WTC11 (cell line): ENCODE measurements around the gene NEURL2. TPM values are rescaled to one million over a fixed set of nuclear protein-coding genes. Genes with fewer than 3 reads are reported as not detected.

ENCODE experiments used
- ATAC-seq: fragments of 200-7000 bp; cut with Tn5 transposase; 2 replicates; pipeline ENCODE4 v1.10.0; 2021; ENCODE audit warnings: mild to moderate bottlenecking, moderate library complexity
- CTCF ChIA-PET: fragments of 300-600 bp; sonication (Branson Sonifier 250); formaldehyde crosslinking; loops from one replicate; lab custom pipeline; 2021; ENCODE audit warnings: antibody characterized with exemption; lab: Charles Lee
- POLR2A ChIA-PET: fragments of 350-600 bp; sonication (Branson Sonifier 250); formaldehyde crosslinking; loops from one replicate; lab custom pipeline; 2021; ENCODE audit warnings: antibody characterized with exemption; lab: Charles Lee
- DNase-seq: peaks from one replicate; pipeline ENCODE4 v3.0.0; 2021; ENCODE audit warnings: low spot score
- H3K27ac Mint-ChIP-seq: 2 replicates; pipeline ENCODE4 v1.8.0; 2021; ENCODE audit warnings: mixed read lengths
- H3K27me3 Mint-ChIP-seq: 2 replicates; pipeline ENCODE4 v1.8.0; 2021; ENCODE audit warnings: low read depth, mild to moderate bottlenecking, moderate library complexity, mixed read lengths
- H3K36me3 Mint-ChIP-seq: 2 replicates; pipeline ENCODE4 v1.8.0; 2021; ENCODE audit warnings: mixed read lengths
- H3K4me1 Mint-ChIP-seq: 2 replicates; pipeline ENCODE4 v1.8.0; 2022; ENCODE audit warnings: mixed read lengths
- H3K4me3 Mint-ChIP-seq: 2 replicates; pipeline ENCODE4 v1.8.0; 2021; ENCODE audit warnings: mild to moderate bottlenecking, moderate library complexity, mixed read lengths
- H3K9me3 Mint-ChIP-seq: 2 replicates; pipeline ENCODE4 v1.8.0; 2021; ENCODE audit warnings: mixed read lengths
- ATF1 ChIP-seq: sonication (generic); formaldehyde crosslinking; IDR thresholded peaks from 2 replicates; pipeline ENCODE4 v1.8.1; 2023; ENCODE audit warnings: mild to moderate bottlenecking, moderate library complexity, missing genetic modification reagents
- ELF4 ChIP-seq: sonication (generic); formaldehyde crosslinking; IDR thresholded peaks from 2 replicates; pipeline ENCODE4 v1.8.1; 2022; ENCODE audit warnings: low read depth, mild to moderate bottlenecking, moderate library complexity, missing genetic modification reagents
- ESRRA ChIP-seq: sonication (generic); formaldehyde crosslinking; IDR thresholded peaks from 2 replicates; pipeline ENCODE4 v1.8.1; 2022; ENCODE audit warnings: mild to moderate bottlenecking, missing genetic modification reagents, borderline replicate concordance
- GRHL2 ChIP-seq: fragments of 250-450 bp; sonication (Bioruptor Pico); IDR thresholded peaks from 2 replicates; pipeline ENCODE4 v1.8.0; 2022; ENCODE audit warnings: mild to moderate bottlenecking, moderate library complexity; ENCODE audit not compliant: insufficient replicate concordance, severe bottlenecking
- JAZF1 ChIP-seq: fragments of 250-450 bp; sonication (Bioruptor Pico); IDR thresholded peaks from 2 replicates; pipeline ENCODE4 v1.9.0; 2021; ENCODE audit warnings: moderate library complexity, mild to moderate bottlenecking, inconsistent platforms
- NFE2L1 ChIP-seq: sonication (generic); formaldehyde crosslinking; IDR thresholded peaks from 2 replicates; pipeline ENCODE4 v1.8.1; 2023; ENCODE audit warnings: missing genetic modification reagents
- NR3C1 ChIP-seq: sonication (generic); formaldehyde crosslinking; conservative IDR thresholded peaks from 2 replicates; pipeline ENCODE4 v1.8.1; 2023; ENCODE audit warnings: low read depth, mild to moderate bottlenecking, missing genetic modification reagents
- OVOL2 ChIP-seq: fragments of 250-450 bp; sonication (Bioruptor Pico); IDR thresholded peaks from 2 replicates; pipeline ENCODE4 v1.9.0; 2021; ENCODE audit warnings: mild to moderate bottlenecking, borderline replicate concordance
- PREB ChIP-seq: sonication (generic); formaldehyde crosslinking; IDR thresholded peaks from 2 replicates; pipeline ENCODE4 v1.8.1; 2022; ENCODE audit warnings: mild to moderate bottlenecking, missing genetic modification reagents, moderate library complexity, borderline replicate concordance
- RORB ChIP-seq: fragments of 250-450 bp; sonication (Bioruptor Pico); IDR thresholded peaks from 2 replicates; pipeline ENCODE4 v1.9.0; 2021; ENCODE audit warnings: mild to moderate bottlenecking
- SMAD4 ChIP-seq: sonication (generic); formaldehyde crosslinking; IDR thresholded peaks from 2 replicates; pipeline ENCODE4 v1.8.0; 2022; ENCODE audit warnings: mild to moderate bottlenecking, missing genetic modification reagents
- SOX15 ChIP-seq: fragments of 250-450 bp; sonication (Bioruptor Pico); IDR thresholded peaks from 2 replicates; pipeline ENCODE4 v1.9.0; 2021; ENCODE audit warnings: mild to moderate bottlenecking
- TEAD1 ChIP-seq: sonication (generic); formaldehyde crosslinking; IDR thresholded peaks from 2 replicates; pipeline ENCODE4 v1.8.0; 2022; ENCODE audit warnings: mild to moderate bottlenecking, missing genetic modification reagents
- ZNF138 ChIP-seq: sonication (generic); formaldehyde crosslinking; conservative IDR thresholded peaks from 2 replicates; pipeline ENCODE4 v1.8.1; 2022; ENCODE audit warnings: mild to moderate bottlenecking, moderate library complexity, missing genetic modification reagents
- ZNF396 ChIP-seq: fragments of 250-450 bp; sonication (Bioruptor Pico); IDR thresholded peaks from 2 replicates; pipeline ENCODE4 v1.8.0; 2021; ENCODE audit warnings: mild to moderate bottlenecking, moderate library complexity, borderline replicate concordance
- ZNF423 ChIP-seq: fragments of 250-450 bp; sonication (Bioruptor Pico); IDR thresholded peaks from 2 replicates; pipeline ENCODE4 v2.1.2; 2022; ENCODE audit warnings: mild to moderate bottlenecking, moderate library complexity
- ZNF532 ChIP-seq: fragments of 250-450 bp; sonication (Bioruptor Pico); IDR thresholded peaks from 2 replicates; pipeline ENCODE4 v1.9.0; 2021; ENCODE audit warnings: mild to moderate bottlenecking, borderline replicate concordance
- total RNA-seq: library from RNA; stranded (reverse); gene quantifications from 3 replicates; pipeline ENCODE4 v1.2.3, GENCODE V29; 2021
- TF ChIP-seq, protein P1 (sequence below): sonication (generic); formaldehyde crosslinking; IDR thresholded peaks from 2 replicates; pipeline ENCODE4 v1.8.1; 2023; ENCODE audit warnings: mild to moderate bottlenecking, missing genetic modification reagents, borderline replicate concordance
- TF ChIP-seq, protein P2 (sequence below): sonication (generic); formaldehyde crosslinking; conservative IDR thresholded peaks from 2 replicates; pipeline ENCODE4 v1.8.1; 2023; ENCODE audit warnings: mild to moderate bottlenecking, low read depth, missing genetic modification reagents, moderate library complexity
- TF ChIP-seq, protein P3 (sequence below): fragments of 250-450 bp; sonication (Bioruptor Pico); IDR thresholded peaks from 2 replicates; pipeline ENCODE4 v1.9.0; 2021; ENCODE audit warnings: mild to moderate bottlenecking

Gene NEURL2
- total RNA-seq, 1 experiment from 2014 or later = 6.6 TPM

- CTCF ChIA-PET = interaction anchor here (2.0 kb wide), 1 partner anchor 41 kb away, joined by 4 read pairs; no protein-coding TSS in a partner anchor
- POLR2A ChIA-PET = no interaction called here
Observed at GRCh38 chr20:45848421-45848820, 42.6 kb downstream of the NEURL2 start.

GRCh38 chr20:45845452-45845851 lies 45.6 kb downstream of the NEURL2 start:
- DNase-seq (no peak), ATAC-seq (peak; percentile 27; the same call in 1 of the 2 replicates)
- Mint-ChIP-seq H3K36me3 (peaks cover 38% of the 10 kb centered on the region), H3K4me1 (no peaks in the 10 kb centered on the region), H3K27me3 (no peaks in the 10 kb centered on the region), H3K4me3 (no peak overlapping the region), H3K9me3 (no peaks in the 10 kb centered on the region), H3K27ac (no peak overlapping the region)
- POLR2A ChIA-PET = interaction anchor here (0.6 kb wide), 1 partner anchor 45 kb away, joined by 4 read pairs; no protein-coding TSS in a partner anchor
- CTCF ChIA-PET = interaction anchor here (1.0 kb wide), 1 partner anchor 21 kb away, joined by 3 read pairs; no protein-coding TSS in a partner anchor
- TF ChIP-seq, protein P1, sequence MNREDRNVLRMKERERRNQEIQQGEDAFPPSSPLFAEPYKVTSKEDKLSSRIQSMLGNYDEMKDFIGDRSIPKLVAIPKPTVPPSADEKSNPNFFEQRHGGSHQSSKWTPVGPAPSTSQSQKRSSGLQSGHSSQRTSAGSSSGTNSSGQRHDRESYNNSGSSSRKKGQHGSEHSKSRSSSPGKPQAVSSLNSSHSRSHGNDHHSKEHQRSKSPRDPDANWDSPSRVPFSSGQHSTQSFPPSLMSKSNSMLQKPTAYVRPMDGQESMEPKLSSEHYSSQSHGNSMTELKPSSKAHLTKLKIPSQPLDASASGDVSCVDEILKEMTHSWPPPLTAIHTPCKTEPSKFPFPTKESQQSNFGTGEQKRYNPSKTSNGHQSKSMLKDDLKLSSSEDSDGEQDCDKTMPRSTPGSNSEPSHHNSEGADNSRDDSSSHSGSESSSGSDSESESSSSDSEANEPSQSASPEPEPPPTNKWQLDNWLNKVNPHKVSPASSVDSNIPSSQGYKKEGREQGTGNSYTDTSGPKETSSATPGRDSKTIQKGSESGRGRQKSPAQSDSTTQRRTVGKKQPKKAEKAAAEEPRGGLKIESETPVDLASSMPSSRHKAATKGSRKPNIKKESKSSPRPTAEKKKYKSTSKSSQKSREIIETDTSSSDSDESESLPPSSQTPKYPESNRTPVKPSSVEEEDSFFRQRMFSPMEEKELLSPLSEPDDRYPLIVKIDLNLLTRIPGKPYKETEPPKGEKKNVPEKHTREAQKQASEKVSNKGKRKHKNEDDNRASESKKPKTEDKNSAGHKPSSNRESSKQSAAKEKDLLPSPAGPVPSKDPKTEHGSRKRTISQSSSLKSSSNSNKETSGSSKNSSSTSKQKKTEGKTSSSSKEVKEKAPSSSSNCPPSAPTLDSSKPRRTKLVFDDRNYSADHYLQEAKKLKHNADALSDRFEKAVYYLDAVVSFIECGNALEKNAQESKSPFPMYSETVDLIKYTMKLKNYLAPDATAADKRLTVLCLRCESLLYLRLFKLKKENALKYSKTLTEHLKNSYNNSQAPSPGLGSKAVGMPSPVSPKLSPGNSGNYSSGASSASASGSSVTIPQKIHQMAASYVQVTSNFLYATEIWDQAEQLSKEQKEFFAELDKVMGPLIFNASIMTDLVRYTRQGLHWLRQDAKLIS (CRISPR knock-in tag) = no peak
- TF ChIP-seq RORB = no peak
- TF ChIP-seq TEAD1 (CRISPR knock-in tag) = no peak
- TF ChIP-seq, protein P2, sequence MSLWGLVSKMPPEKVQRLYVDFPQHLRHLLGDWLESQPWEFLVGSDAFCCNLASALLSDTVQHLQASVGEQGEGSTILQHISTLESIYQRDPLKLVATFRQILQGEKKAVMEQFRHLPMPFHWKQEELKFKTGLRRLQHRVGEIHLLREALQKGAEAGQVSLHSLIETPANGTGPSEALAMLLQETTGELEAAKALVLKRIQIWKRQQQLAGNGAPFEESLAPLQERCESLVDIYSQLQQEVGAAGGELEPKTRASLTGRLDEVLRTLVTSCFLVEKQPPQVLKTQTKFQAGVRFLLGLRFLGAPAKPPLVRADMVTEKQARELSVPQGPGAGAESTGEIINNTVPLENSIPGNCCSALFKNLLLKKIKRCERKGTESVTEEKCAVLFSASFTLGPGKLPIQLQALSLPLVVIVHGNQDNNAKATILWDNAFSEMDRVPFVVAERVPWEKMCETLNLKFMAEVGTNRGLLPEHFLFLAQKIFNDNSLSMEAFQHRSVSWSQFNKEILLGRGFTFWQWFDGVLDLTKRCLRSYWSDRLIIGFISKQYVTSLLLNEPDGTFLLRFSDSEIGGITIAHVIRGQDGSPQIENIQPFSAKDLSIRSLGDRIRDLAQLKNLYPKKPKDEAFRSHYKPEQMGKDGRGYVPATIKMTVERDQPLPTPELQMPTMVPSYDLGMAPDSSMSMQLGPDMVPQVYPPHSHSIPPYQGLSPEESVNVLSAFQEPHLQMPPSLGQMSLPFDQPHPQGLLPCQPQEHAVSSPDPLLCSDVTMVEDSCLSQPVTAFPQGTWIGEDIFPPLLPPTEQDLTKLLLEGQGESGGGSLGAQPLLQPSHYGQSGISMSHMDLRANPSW (CRISPR knock-in tag) = no peak
- no peak for TF ChIP-seq ATF1 (CRISPR knock-in tag)

More at GRCh38 chr20:45848421-45848820, 42.6 kb downstream of the NEURL2 start:
- H3K9me3 Mint-ChIP-seq = no peaks in the 10 kb centered on the region
- no peaks in the 10 kb centered on the region for H3K27me3 Mint-ChIP-seq
- H3K4me1 Mint-ChIP-seq = peaks cover 22% of the 10 kb centered on the region
- no peak overlapping the region for H3K4me3 Mint-ChIP-seq
- DNase-seq (no peak), ATAC-seq (no peak)
- TF ChIP-seq ELF4 (CRISPR knock-in tag) (no peak), ZNF423 (CRISPR knock-in tag) (no peak), JAZF1 (CRISPR knock-in tag) (no peak), GRHL2 (CRISPR knock-in tag) (no peak), RORB (no peak), PREB (CRISPR knock-in tag) (no peak), OVOL2 (CRISPR knock-in tag) (no peak), SMAD4 (CRISPR knock-in tag) (no peak), ESRRA (CRISPR knock-in tag) (no peak), NR3C1 (CRISPR knock-in tag) (no peak), ZNF138 (CRISPR knock-in tag) (no peak), ZNF532 (CRISPR knock-in tag) (no peak), ZNF396 (CRISPR knock-in tag) (no peak), SOX15 (CRISPR knock-in tag) (no peak), NFE2L1 (CRISPR knock-in tag) (no peak)
- TF ChIP-seq, protein P3, sequence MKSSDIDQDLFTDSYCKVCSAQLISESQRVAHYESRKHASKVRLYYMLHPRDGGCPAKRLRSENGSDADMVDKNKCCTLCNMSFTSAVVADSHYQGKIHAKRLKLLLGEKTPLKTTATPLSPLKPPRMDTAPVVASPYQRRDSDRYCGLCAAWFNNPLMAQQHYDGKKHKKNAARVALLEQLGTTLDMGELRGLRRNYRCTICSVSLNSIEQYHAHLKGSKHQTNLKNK (CRISPR knock-in tag) = no peak
- peaks cover 34% of the 10 kb centered on the region for H3K36me3 Mint-ChIP-seq
- peak overlapping the region; percentile 69; the same call in 1 of the 2 replicates for H3K27ac Mint-ChIP-seq
